ENCODE data around the gene CTNNBL1. TPM values are rescaled to one million over a fixed set of nuclear protein-coding genes. Genes with fewer than 3 reads are reported as not detected.

The CTNNBL1 gene
- total RNA-seq, 8 experiments from 2014 or later = 33.2 to 51.4 (median 37.0) TPM

- ATAC-seq (replicated peaks in 6 of 8) = no peak
- H3K4me1 ChIP-seq (replicated peaks in 1 of 2) = peaks cover 50 to 63% of the 10 kb centered on the region in 2 donors
- WGBS, 10 experiments = 40 to 100% (median 67%) methylated on average over 1 to 7 of the region's 8 CpGs; no CpG with 5 or more reads in 3 of the 10 experiments
- in situ Hi-C loops (cut with MboI; ENCODE audit: low pct_unique_long_range_greater_than_20kb in 2 of 9, low sequenced_read_pairs in 9 of 9, unreplicated experiment in 9 of 9) = no loop called here
- H3K27ac ChIP-seq = peak overlapping the region; percentile 65 to 77
- peak overlapping the region in 4 of 5 donors; percentile 62 to 97 (median 81) for H3K4me3 ChIP-seq
These were observed 211.1 kb downstream of the CTNNBL1 start for GRCh38 chr20:37904845-37905373.

- no peak for ATAC-seq (replicated peaks in 6 of 8)
- H3K27ac ChIP-seq = peak overlapping the region; percentile 65 to 77
- H3K4me3 ChIP-seq = peak overlapping the region in 3 of 5 donors; percentile 62 to 97 (median 84)
- WGBS, 10 experiments = 23 to 100% (median 70%) methylated on average over 1 to 8 of the region's 16 CpGs; no CpG with 5 or more reads in 3 of the 10 experiments
- in situ Hi-C loops (cut with MboI; ENCODE audit: low pct_unique_long_range_greater_than_20kb in 2 of 9, low sequenced_read_pairs in 9 of 9, unreplicated experiment in 9 of 9) = no loop called here
- H3K4me1 ChIP-seq (replicated peaks in 1 of 2) = peaks cover 51 to 63% of the 10 kb centered on the region in 2 donors
These were observed 212.1 kb downstream of the CTNNBL1 start for GRCh38 chr20:37905671-37906613.

- H3K4me3 ChIP-seq = peak overlapping the region in 1 of 5 donors; percentile 3
- no peak for ATAC-seq (replicated peaks in 6 of 8)
- peak overlapping the region; percentile 61 to 77 for H3K27ac ChIP-seq
- in situ Hi-C loops (cut with MboI; ENCODE audit: low pct_unique_long_range_greater_than_20kb in 2 of 9, low sequenced_read_pairs in 9 of 9, unreplicated experiment in 9 of 9) = no loop called here
- H3K4me1 ChIP-seq (replicated peaks in 1 of 2) = peaks cover 63 to 71% of the 10 kb centered on the region in 2 donors
- 0 to 20% (median 16%) methylated on average over 1 to 2 of the region's 3 CpGs; no CpG with 5 or more reads in 4 of the 10 experiments for WGBS, 10 experiments
These were observed 213.5 kb downstream of the CTNNBL1 start for GRCh38 chr20:37907330-37907676.

- in situ Hi-C loops (cut with MboI; ENCODE audit: low pct_unique_long_range_greater_than_20kb in 2 of 9, low sequenced_read_pairs in 9 of 9, unreplicated experiment in 9 of 9) = no loop called here
- ATAC-seq (replicated peaks in 6 of 8) = peak; percentile 14 to 80 (median 78)
- WGBS, 10 experiments = 0 to 48% (median 20%) methylated on average over 1 to 12 of the region's 17 CpGs; no CpG with 5 or more reads in 3 of the 10 experiments
- peaks cover 68 to 75% of the 10 kb centered on the region in 2 donors for H3K4me1 ChIP-seq (replicated peaks in 1 of 2)
- peak overlapping the region; percentile 60 to 77 for H3K27ac ChIP-seq
- no peak overlapping the region for H3K4me3 ChIP-seq
These were observed 214.0 kb downstream of the CTNNBL1 start for GRCh38 chr20:37907677-37908401.

GRCh38 chr20:37911261-37911660, 217.4 kb downstream of the CTNNBL1 start:
- peak in 1 of 8 experiments; percentile 1 for ATAC-seq (replicated peaks in 6 of 8)
- Histone ChIP-seq H3K27ac (peak overlapping the region; percentile 28 to 51), H3K4me3 (no peak overlapping the region), H3K4me1 (replicated peaks in 1 of 2) (peaks cover 77 to 78% of the 10 kb centered on the region in 2 donors)
- in situ Hi-C loops (cut with MboI; ENCODE audit: low pct_unique_long_range_greater_than_20kb in 2 of 9, low sequenced_read_pairs in 9 of 9, unreplicated experiment in 9 of 9) = no loop called here
- 0 to 100% (median 57%) methylated on average over 1 to 5 of the region's 9 CpGs; no CpG with 5 or more reads in 5 of the 10 experiments for WGBS, 10 experiments

GRCh38 chr20:37911838-37912281, 218.0 kb downstream of the CTNNBL1 start:
- peak overlapping the region; percentile 51 to 55 for H3K27ac ChIP-seq
- in situ Hi-C loops (cut with MboI; ENCODE audit: low pct_unique_long_range_greater_than_20kb in 2 of 9, low sequenced_read_pairs in 9 of 9, unreplicated experiment in 9 of 9) = no loop called here
- ATAC-seq (replicated peaks in 6 of 8) = peak; percentile 21 to 88 (median 46)
- peaks cover 76 to 77% of the 10 kb centered on the region in 2 donors for H3K4me1 ChIP-seq (replicated peaks in 1 of 2)
- no peak overlapping the region for H3K4me3 ChIP-seq
- 0 to 26% (median 17%) methylated on average over 1 to 3 of the region's 11 CpGs; no CpG with 5 or more reads in 6 of the 10 experiments for WGBS, 10 experiments

GRCh38 chr20:37912874-37913273, 219.0 kb downstream of the CTNNBL1 start:
- in situ Hi-C loops (cut with MboI; ENCODE audit: low pct_unique_long_range_greater_than_20kb in 2 of 9, low sequenced_read_pairs in 9 of 9, unreplicated experiment in 9 of 9) = no loop called here
- Histone ChIP-seq H3K27ac (no peak overlapping the region), H3K4me1 (replicated peaks in 1 of 2) (peaks cover 68 to 69% of the 10 kb centered on the region in 2 donors), H3K4me3 (no peak overlapping the region)
- 39 to 72% (median 49%) methylated on average over 4 to 6 of the region's 6 CpGs; no CpG with 5 or more reads in 2 of the 10 experiments for WGBS, 10 experiments
- ATAC-seq (replicated peaks in 6 of 8) = no peak

- H3K4me1 ChIP-seq (replicated peaks in 1 of 2) = peaks cover 59 to 61% of the 10 kb centered on the region in 2 donors
- no peak for ATAC-seq (replicated peaks in 6 of 8)
- no peak overlapping the region for H3K4me3 ChIP-seq
- H3K27ac ChIP-seq = peak overlapping the region in 1 of 2 donors; percentile 33
- in situ Hi-C loops (cut with MboI; ENCODE audit: low pct_unique_long_range_greater_than_20kb in 2 of 9, low sequenced_read_pairs in 9 of 9, unreplicated experiment in 9 of 9) = no loop called here
- 43 to 89% (median 54%) methylated on average over 1 to 6 of the region's 19 CpGs; no CpG with 5 or more reads in 5 of the 10 experiments for WGBS, 10 experiments
These were observed 219.9 kb downstream of the CTNNBL1 start for GRCh38 chr20:37913567-37914366.

- Histone ChIP-seq H3K4me3 (peak overlapping the region in 2 of 5 donors; percentile 14 to 21), H3K27ac (peak overlapping the region; percentile 57 to 83), H3K4me1 (replicated peaks in 1 of 2) (peaks cover 61% of the 10 kb centered on the region in 2 donors)
- ATAC-seq (replicated peaks in 6 of 8) = no peak
- WGBS, 10 experiments = 80% methylated on average over 1 of the region's 5 CpGs; no CpG with 5 or more reads in 9 of the 10 experiments
- in situ Hi-C loops (cut with MboI; ENCODE audit: low pct_unique_long_range_greater_than_20kb in 2 of 9, low sequenced_read_pairs in 9 of 9, unreplicated experiment in 9 of 9) = no loop called here
These were observed 220.5 kb downstream of the CTNNBL1 start for GRCh38 chr20:37914367-37914671.

GRCh38 chr20:37914672-37915433, 221.0 kb downstream of the CTNNBL1 start:
- H3K4me1 ChIP-seq (replicated peaks in 1 of 2) = peaks cover 60 to 61% of the 10 kb centered on the region in 2 donors
- WGBS, 10 experiments = 0 to 10% (median 4%) methylated on average over 1 to 12 of the region's 34 CpGs; no CpG with 5 or more reads in 4 of the 10 experiments
- peak overlapping the region; percentile 57 to 83 for H3K27ac ChIP-seq
- peak; percentile 40 to 80 (median 71) for ATAC-seq (replicated peaks in 6 of 8)
- H3K4me3 ChIP-seq = peak overlapping the region; percentile 10 to 34 (median 21)
- in situ Hi-C loops (cut with MboI; ENCODE audit: low pct_unique_long_range_greater_than_20kb in 2 of 9, low sequenced_read_pairs in 9 of 9, unreplicated experiment in 9 of 9) = no loop called here

- Histone ChIP-seq H3K4me1 (replicated peaks in 1 of 2) (peaks cover 63 to 64% of the 10 kb centered on the region in 2 donors), H3K4me3 (peak overlapping the region; percentile 10 to 34 (median 21)), H3K27ac (peak overlapping the region; percentile 57 to 83)
- WGBS, 10 experiments = 48 to 100% methylated on average over 2 to 4 of the region's 10 CpGs; no CpG with 5 or more reads in 8 of the 10 experiments
- in situ Hi-C loops (cut with MboI; ENCODE audit: low pct_unique_long_range_greater_than_20kb in 2 of 9, low sequenced_read_pairs in 9 of 9, unreplicated experiment in 9 of 9) = no loop called here
- peak in 1 of 8 experiments; percentile 3 for ATAC-seq (replicated peaks in 6 of 8)
These were observed 221.6 kb downstream of the CTNNBL1 start for GRCh38 chr20:37915434-37915787.
